ENCODE measurements around the gene ITPKA.

GRCh38 chr15:41487381-41487780, 6.3 kb upstream of the ITPKA start:
- TF ChIP-seq POLR2A (IDR thresholded peaks at IDR 0.05; ENCODE audit: low read depth, low read length) (no peak), POLR2AphosphoS5 (IDR thresholded peaks at IDR 0.05; ENCODE audit: low read depth, low read length) (no peak)

Measured in GM12892 (cell line).